ENCODE results near the gene GARIN1A.
"Not testable (repeated sequence)": the region's sequence is repeated elsewhere in the genome, so short reads cannot be mapped to it uniquely, and the experiment has no call there.

GARIN1A gene

DNA sequence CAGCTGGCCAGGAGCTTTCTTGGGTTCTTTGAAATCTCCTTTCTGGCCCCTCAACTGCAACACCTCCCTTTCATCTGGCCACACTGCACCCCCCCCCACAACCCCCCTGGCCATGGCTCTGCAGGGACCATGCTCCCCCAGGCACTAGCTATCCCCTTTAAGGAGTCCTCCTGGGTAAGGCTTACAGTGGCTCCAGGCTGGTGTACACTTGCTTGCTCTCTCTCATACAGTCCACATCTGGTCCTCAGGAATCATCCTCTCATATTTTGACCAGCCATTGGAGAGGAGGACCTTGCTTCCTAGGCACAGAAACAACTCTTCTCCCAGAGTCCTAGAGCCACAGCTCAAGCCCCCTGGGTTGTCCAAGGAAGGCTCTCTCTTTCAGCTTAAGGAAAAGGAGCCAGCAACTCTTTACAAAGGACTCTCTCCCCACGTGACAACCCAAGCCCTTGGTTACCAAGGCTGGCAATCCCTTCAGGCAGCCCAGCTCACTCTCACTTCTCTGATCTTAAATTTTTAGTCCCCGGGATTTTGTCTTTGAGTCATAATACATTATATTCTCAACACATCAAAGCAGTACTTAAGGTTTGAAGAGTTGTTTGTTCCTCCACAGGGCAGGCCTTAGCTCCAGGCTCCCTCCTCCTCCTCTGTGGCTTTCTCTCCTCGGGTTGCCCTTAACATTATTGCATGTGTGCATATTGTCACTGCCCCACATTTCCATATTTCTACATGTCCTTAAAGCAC, 9.9 kb downstream of the GARIN1A start:
- Histone ChIP-seq H3K9me3 (ENCODE audit: severe bottlenecking) (no peaks in the 10 kb centered on the region), H3K27ac (ENCODE audit: poor library complexity, severe bottlenecking) (no peak overlapping the region), H3K4me1 (ENCODE audit: insufficient read depth, poor library complexity, severe bottlenecking) (no peaks in the 10 kb centered on the region), H3K4me3 (ENCODE audit: severe bottlenecking) (no peak overlapping the region), H3K36me3 (ENCODE audit: low read depth) (no peaks in the 10 kb centered on the region), H3K27me3 (ENCODE audit: insufficient read depth, poor library complexity, severe bottlenecking) (no peaks in the 10 kb centered on the region)
- TF ChIP-seq CTCF (IDR thresholded peaks at IDR 0.05; ENCODE audit: poor library complexity, severe bottlenecking) = no peak
- ATAC-seq (ENCODE audit: low read depth) (no peak), DNase-seq (ENCODE audit: low spot score) (no peak)

DNA sequence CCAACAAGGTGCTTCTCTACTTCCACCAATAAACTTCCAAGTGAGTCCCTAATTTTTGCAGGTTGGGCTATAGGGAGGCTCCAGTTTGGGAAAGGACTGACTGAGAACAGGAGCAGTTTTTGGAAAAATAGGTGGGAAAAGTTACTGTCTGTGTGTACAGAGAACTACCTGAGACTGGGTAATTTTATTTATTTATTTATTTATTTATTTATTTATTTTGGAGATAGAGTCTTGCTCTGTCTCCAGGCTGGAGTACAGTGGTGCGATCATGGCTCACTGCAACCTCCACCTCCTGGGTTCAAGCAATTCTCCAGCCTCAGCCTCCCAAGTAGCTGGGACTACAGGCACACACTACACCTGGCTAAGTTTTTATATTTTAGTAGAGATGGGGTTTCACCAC, 11.2 kb downstream of the GARIN1A start:
- not testable (repeated sequence) for H3K36me3 ChIP-seq (ENCODE audit: low read depth); DNase-seq (ENCODE audit: low spot score); H3K27me3 ChIP-seq (ENCODE audit: insufficient read depth, poor library complexity, severe bottlenecking); H3K9me3 ChIP-seq (ENCODE audit: severe bottlenecking); H3K4me3 ChIP-seq (ENCODE audit: severe bottlenecking); H3K4me1 ChIP-seq (ENCODE audit: insufficient read depth, poor library complexity, severe bottlenecking); H3K27ac ChIP-seq (ENCODE audit: poor library complexity, severe bottlenecking); ATAC-seq (ENCODE audit: low read depth)

DNA sequence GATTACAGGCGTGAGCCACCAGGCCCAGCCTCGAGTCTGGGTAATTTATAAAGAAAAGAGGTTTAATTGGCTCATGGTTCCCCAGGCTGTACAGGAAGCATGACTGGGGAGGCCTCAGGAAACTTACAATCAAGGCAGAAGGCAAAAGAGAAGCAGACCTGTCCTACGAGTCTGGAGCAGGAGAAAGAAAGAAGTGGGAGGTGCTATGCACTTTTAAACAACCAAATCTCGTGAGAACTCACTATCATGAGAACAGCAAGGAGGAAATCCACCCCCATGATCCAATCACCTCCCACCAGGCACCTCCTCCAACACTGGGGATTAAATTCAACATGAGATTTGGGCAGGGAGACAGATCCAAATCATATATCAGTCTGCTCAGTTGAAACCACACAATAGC, 11.6 kb downstream of the GARIN1A start:
- ATAC-seq (ENCODE audit: low read depth); H3K4me1 ChIP-seq (ENCODE audit: insufficient read depth, poor library complexity, severe bottlenecking); DNase-seq (ENCODE audit: low spot score); H3K27me3 ChIP-seq (ENCODE audit: insufficient read depth, poor library complexity, severe bottlenecking); H3K9me3 ChIP-seq (ENCODE audit: severe bottlenecking); H3K27ac ChIP-seq (ENCODE audit: poor library complexity, severe bottlenecking); H3K4me3 ChIP-seq (ENCODE audit: severe bottlenecking); H3K36me3 ChIP-seq (ENCODE audit: low read depth): not testable (repeated sequence)

DNA sequence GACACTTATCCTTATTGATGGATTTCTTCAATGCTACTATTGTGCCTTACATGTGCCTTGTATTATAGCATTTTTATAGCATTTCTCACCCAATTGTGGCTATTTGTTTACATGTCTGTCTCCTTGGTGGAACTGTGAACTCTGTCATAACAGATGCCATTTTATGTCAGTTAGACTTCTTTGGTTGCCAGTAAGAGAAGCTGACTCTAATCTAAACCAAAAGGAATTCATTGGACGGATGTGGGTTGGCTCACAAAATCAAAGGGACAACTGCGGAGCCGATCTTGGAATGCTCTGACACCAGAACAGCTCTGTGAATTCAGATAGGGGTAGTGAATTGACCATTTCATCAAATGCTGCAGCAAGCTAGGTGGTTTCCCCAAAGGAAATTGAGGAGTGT, 15.0 kb downstream of the GARIN1A start:
- H3K4me3 ChIP-seq (ENCODE audit: severe bottlenecking) = no peak overlapping the region
- no peaks in the 10 kb centered on the region for H3K9me3 ChIP-seq (ENCODE audit: severe bottlenecking)
- no peak overlapping the region for H3K27ac ChIP-seq (ENCODE audit: poor library complexity, severe bottlenecking)
- DNase-seq (ENCODE audit: low spot score) = no peak
- no peak for ATAC-seq (ENCODE audit: low read depth)
- TF ChIP-seq CTCF (IDR thresholded peaks at IDR 0.05; ENCODE audit: poor library complexity, severe bottlenecking) = no peak
- no peaks in the 10 kb centered on the region for H3K4me1 ChIP-seq (ENCODE audit: insufficient read depth, poor library complexity, severe bottlenecking)
- H3K36me3 ChIP-seq (ENCODE audit: low read depth) = no peaks in the 10 kb centered on the region
- H3K27me3 ChIP-seq (ENCODE audit: insufficient read depth, poor library complexity, severe bottlenecking) = no peaks in the 10 kb centered on the region

DNA sequence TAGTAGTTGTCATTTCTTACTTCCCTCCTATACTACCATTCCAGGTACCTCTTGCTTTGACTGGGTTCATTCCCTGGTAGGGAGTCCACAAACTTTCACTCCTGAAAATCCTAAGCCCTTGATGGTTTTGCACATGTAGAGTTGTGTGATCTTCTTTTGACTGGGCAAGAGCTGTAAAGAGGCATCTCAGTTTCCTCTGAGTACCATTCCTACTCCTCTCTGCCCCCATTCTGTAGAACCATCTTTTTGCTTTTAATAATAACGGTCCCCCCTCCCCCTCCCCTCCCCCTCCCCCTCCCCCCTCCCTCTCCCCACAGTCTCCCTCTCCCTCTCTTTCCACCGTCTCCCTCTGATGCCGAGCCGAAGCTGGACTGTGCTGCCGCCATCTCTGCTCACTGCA, 16.4 kb downstream of the GARIN1A start:
- DNase-seq (ENCODE audit: low spot score) (no peak), ATAC-seq (ENCODE audit: low read depth) (no peak)
- H3K4me1 ChIP-seq (ENCODE audit: insufficient read depth, poor library complexity, severe bottlenecking) = no peaks in the 10 kb centered on the region
- no peak overlapping the region for H3K27ac ChIP-seq (ENCODE audit: poor library complexity, severe bottlenecking)
- TF ChIP-seq CTCF (IDR thresholded peaks at IDR 0.05; ENCODE audit: poor library complexity, severe bottlenecking) = no peak
- H3K36me3 ChIP-seq (ENCODE audit: low read depth) = no peaks in the 10 kb centered on the region
- H3K9me3 ChIP-seq (ENCODE audit: severe bottlenecking) = no peaks in the 10 kb centered on the region
- H3K4me3 ChIP-seq (ENCODE audit: severe bottlenecking) = no peak overlapping the region
- H3K27me3 ChIP-seq (ENCODE audit: insufficient read depth, poor library complexity, severe bottlenecking) = no peaks in the 10 kb centered on the region

DNA sequence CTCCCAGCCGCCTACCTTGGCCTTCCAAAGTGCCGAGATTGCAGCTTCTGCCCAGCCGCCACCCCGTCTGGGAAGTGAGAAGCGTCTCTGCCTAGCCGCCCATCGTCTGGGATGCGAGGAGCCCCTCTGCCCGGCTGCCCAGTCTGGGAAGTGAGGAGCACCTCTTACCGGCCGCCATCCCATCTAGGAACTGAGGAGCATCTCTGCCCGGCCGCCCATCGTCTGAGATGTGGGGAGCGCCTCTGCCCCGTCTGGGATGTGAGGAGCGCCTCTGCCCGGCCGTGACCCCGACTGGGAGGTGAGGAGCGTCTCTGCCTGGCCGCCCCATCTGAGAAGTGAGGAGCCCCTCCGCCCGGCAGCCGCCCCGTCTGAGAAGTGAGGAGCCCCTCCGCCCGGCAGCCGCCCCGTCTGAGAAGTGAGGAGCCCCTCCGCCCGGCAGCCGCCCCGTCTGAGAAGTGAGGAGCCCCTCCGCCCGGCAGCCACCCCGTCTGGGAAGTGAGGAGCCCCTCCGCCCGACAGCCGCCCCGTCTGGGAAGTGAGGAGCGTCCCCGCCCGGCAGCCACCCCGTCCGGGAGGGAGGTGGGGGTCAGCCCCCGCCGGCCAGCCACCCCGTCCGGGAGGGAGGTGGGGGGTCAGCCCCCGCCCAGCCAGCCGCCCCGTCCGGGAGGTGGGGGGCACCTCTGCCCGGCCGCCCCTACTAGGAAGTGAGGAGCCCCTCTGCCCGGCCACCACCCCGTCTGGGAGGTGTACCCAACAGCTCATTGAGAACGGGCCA, 17.3 kb downstream of the GARIN1A start:
- not testable (repeated sequence) for H3K27me3 ChIP-seq (ENCODE audit: insufficient read depth, poor library complexity, severe bottlenecking); H3K36me3 ChIP-seq (ENCODE audit: low read depth); ATAC-seq (ENCODE audit: low read depth); H3K4me3 ChIP-seq (ENCODE audit: severe bottlenecking); H3K27ac ChIP-seq (ENCODE audit: poor library complexity, severe bottlenecking); H3K4me1 ChIP-seq (ENCODE audit: insufficient read depth, poor library complexity, severe bottlenecking); DNase-seq (ENCODE audit: low spot score); H3K9me3 ChIP-seq (ENCODE audit: severe bottlenecking)

All from RWPE2 (cell line).